ENCODE data around the gene PAK1.

Gene PAK1

GRCh38 chr11:77347948-77348347, 125.9 kb downstream of the PAK1 start:
- Mint-ChIP-seq H3K36me3 (ENCODE audit: insufficient read depth) (peaks cover 8% of the 10 kb centered on the region), H3K27me3 (no peaks in the 10 kb centered on the region), H3K4me1 (ENCODE audit: low read depth in 2 of 2) (no peaks in the 10 kb centered on the region), H3K9me3 (no peaks in the 10 kb centered on the region), H3K4me3 (no peak overlapping the region), H3K27ac (no peak overlapping the region)
- DNase-seq (no peak), ATAC-seq (replicated peaks) (no peak)

GRCh38 chr11:77346906-77347603, 126.8 kb downstream of the PAK1 start:
- no peaks in the 10 kb centered on the region for H3K9me3 Mint-ChIP-seq
- H3K27me3 Mint-ChIP-seq = no peaks in the 10 kb centered on the region
- no peak overlapping the region for H3K4me3 Mint-ChIP-seq
- H3K36me3 Mint-ChIP-seq (ENCODE audit: insufficient read depth) = peaks cover 8% of the 10 kb centered on the region
- ATAC-seq (replicated peaks) = no peak
- no peak for DNase-seq
- H3K4me1 Mint-ChIP-seq (ENCODE audit: low read depth in 2 of 2) = no peaks in the 10 kb centered on the region
- H3K27ac Mint-ChIP-seq = peak overlapping the region in 1 of 2 donors; percentile 74

GRCh38 chr11:77345621-77346020, 128.3 kb downstream of the PAK1 start:
- DNase-seq (no peak), ATAC-seq (replicated peaks) (no peak)
- Mint-ChIP-seq H3K27me3 (no peaks in the 10 kb centered on the region), H3K4me1 (ENCODE audit: low read depth in 2 of 2) (no peaks in the 10 kb centered on the region), H3K4me3 (no peak overlapping the region), H3K36me3 (ENCODE audit: insufficient read depth) (peaks cover 8% of the 10 kb centered on the region), H3K27ac (no peak overlapping the region), H3K9me3 (no peaks in the 10 kb centered on the region)

GRCh38 chr11:77340501-77340900, 133.4 kb downstream of the PAK1 start:
- DNase-seq (no peak), ATAC-seq (replicated peaks) (no peak)
- H3K27me3 Mint-ChIP-seq = no peaks in the 10 kb centered on the region
- H3K4me1 Mint-ChIP-seq (ENCODE audit: low read depth in 2 of 2) = no peaks in the 10 kb centered on the region
- no peak overlapping the region for H3K27ac Mint-ChIP-seq
- H3K4me3 Mint-ChIP-seq = no peak overlapping the region
- H3K9me3 Mint-ChIP-seq = no peaks in the 10 kb centered on the region
- no peaks in the 10 kb centered on the region for H3K36me3 Mint-ChIP-seq (ENCODE audit: insufficient read depth)

- Mint-ChIP-seq H3K27me3 (no peaks in the 10 kb centered on the region), H3K4me3 (no peak overlapping the region), H3K4me1 (ENCODE audit: low read depth in 2 of 2) (no peaks in the 10 kb centered on the region), H3K9me3 (no peaks in the 10 kb centered on the region), H3K27ac (no peak overlapping the region), H3K36me3 (ENCODE audit: insufficient read depth) (no peaks in the 10 kb centered on the region)
- DNase-seq (no peak), ATAC-seq (replicated peaks) (no peak)
Observed at GRCh38 chr11:77332259-77332658, 141.6 kb downstream of the PAK1 start.

- Mint-ChIP-seq H3K36me3 (ENCODE audit: insufficient read depth) (no peaks in the 10 kb centered on the region), H3K4me3 (no peak overlapping the region)
Observed at GRCh38 chr11:77325159-77325558, 148.7 kb downstream of the PAK1 start.

GRCh38 chr11:77324508-77324907, 149.4 kb downstream of the PAK1 start:
- DNase-seq = no peak
- no peaks in the 10 kb centered on the region for H3K27me3 Mint-ChIP-seq
- H3K4me1 Mint-ChIP-seq (ENCODE audit: low read depth in 2 of 2) = no peaks in the 10 kb centered on the region
- no peak overlapping the region for H3K4me3 Mint-ChIP-seq
- H3K27ac Mint-ChIP-seq = no peak overlapping the region
- no peak for ATAC-seq (replicated peaks)
- H3K36me3 Mint-ChIP-seq (ENCODE audit: insufficient read depth) = no peaks in the 10 kb centered on the region
- H3K9me3 Mint-ChIP-seq = no peaks in the 10 kb centered on the region

More at GRCh38 chr11:77325159-77325558, 148.7 kb downstream of the PAK1 start:
- ATAC-seq (replicated peaks) = no peak
- H3K9me3 Mint-ChIP-seq = no peaks in the 10 kb centered on the region
- no peak for DNase-seq
- H3K27me3 Mint-ChIP-seq = no peaks in the 10 kb centered on the region
- no peaks in the 10 kb centered on the region for H3K4me1 Mint-ChIP-seq (ENCODE audit: low read depth in 2 of 2)
- H3K27ac Mint-ChIP-seq = no peak overlapping the region

- no peak for ATAC-seq (replicated peaks)
- H3K36me3 Mint-ChIP-seq (ENCODE audit: insufficient read depth) = no peaks in the 10 kb centered on the region
- no peaks in the 10 kb centered on the region for H3K27me3 Mint-ChIP-seq
- H3K9me3 Mint-ChIP-seq = no peaks in the 10 kb centered on the region
- no peak for DNase-seq
- H3K4me1 Mint-ChIP-seq (ENCODE audit: low read depth in 2 of 2) = no peaks in the 10 kb centered on the region
- no peak overlapping the region for H3K4me3 Mint-ChIP-seq
- H3K27ac Mint-ChIP-seq = no peak overlapping the region
Observed at GRCh38 chr11:77322926-77323590, 150.8 kb downstream of the PAK1 start.

- DNase-seq (no peak), ATAC-seq (replicated peaks) (no peak)
- Mint-ChIP-seq H3K27me3 (no peaks in the 10 kb centered on the region), H3K9me3 (no peaks in the 10 kb centered on the region), H3K36me3 (ENCODE audit: insufficient read depth) (no peaks in the 10 kb centered on the region), H3K4me3 (no peak overlapping the region), H3K27ac (no peak overlapping the region), H3K4me1 (ENCODE audit: low read depth in 2 of 2) (no peaks in the 10 kb centered on the region)
Observed at GRCh38 chr11:77322506-77322905, 151.4 kb downstream of the PAK1 start.

GRCh38 chr11:77320351-77320750, 153.5 kb downstream of the PAK1 start:
- Mint-ChIP-seq H3K36me3 (ENCODE audit: insufficient read depth) (no peaks in the 10 kb centered on the region), H3K27ac (no peak overlapping the region), H3K9me3 (no peaks in the 10 kb centered on the region), H3K4me3 (no peak overlapping the region), H3K4me1 (ENCODE audit: low read depth in 2 of 2) (no peaks in the 10 kb centered on the region), H3K27me3 (peaks cover 0 to 13% of the 10 kb centered on the region in 2 donors)
- ATAC-seq (replicated peaks) (no peak), DNase-seq (no peak)

- Mint-ChIP-seq H3K4me1 (ENCODE audit: low read depth in 2 of 2) (no peaks in the 10 kb centered on the region), H3K27ac (no peak overlapping the region), H3K27me3 (peaks cover under 1 to 13% of the 10 kb centered on the region in 2 donors), H3K4me3 (no peak overlapping the region), H3K36me3 (ENCODE audit: insufficient read depth) (no peaks in the 10 kb centered on the region), H3K9me3 (no peaks in the 10 kb centered on the region)
- DNase-seq (no peak), ATAC-seq (replicated peaks) (no peak)
Observed at GRCh38 chr11:77318600-77318999, 155.3 kb downstream of the PAK1 start.

GRCh38 chr11:77316733-77317342, 157.1 kb downstream of the PAK1 start:
- Mint-ChIP-seq H3K27ac (no peak overlapping the region), H3K27me3 (peaks cover 6 to 21% of the 10 kb centered on the region in 2 donors), H3K4me3 (no peak overlapping the region), H3K36me3 (ENCODE audit: insufficient read depth) (no peaks in the 10 kb centered on the region), H3K9me3 (no peaks in the 10 kb centered on the region), H3K4me1 (ENCODE audit: low read depth in 2 of 2) (no peaks in the 10 kb centered on the region)
- ATAC-seq (replicated peaks) (no peak), DNase-seq (no peak)

GRCh38 chr11:77312107-77312506, 161.8 kb downstream of the PAK1 start:
- Mint-ChIP-seq H3K27ac (no peak overlapping the region), H3K4me3 (no peak overlapping the region), H3K27me3 (peaks cover 11 to 43% of the 10 kb centered on the region in 2 donors), H3K4me1 (ENCODE audit: low read depth in 2 of 2) (no peaks in the 10 kb centered on the region), H3K36me3 (ENCODE audit: insufficient read depth) (no peaks in the 10 kb centered on the region), H3K9me3 (no peaks in the 10 kb centered on the region)
- DNase-seq (no peak), ATAC-seq (replicated peaks) (no peak)

- DNase-seq (no peak), ATAC-seq (replicated peaks) (no peak)
- Mint-ChIP-seq H3K27ac (no peak overlapping the region), H3K4me1 (ENCODE audit: low read depth in 2 of 2) (no peaks in the 10 kb centered on the region), H3K4me3 (no peak overlapping the region), H3K36me3 (ENCODE audit: insufficient read depth) (no peaks in the 10 kb centered on the region), H3K9me3 (no peaks in the 10 kb centered on the region), H3K27me3 (peaks cover 11 to 43% of the 10 kb centered on the region in 2 donors)
Observed at GRCh38 chr11:77311701-77312100, 162.2 kb downstream of the PAK1 start.
